ENCODE data around the gene HDAC10. TPM values are rescaled to one million over a fixed set of nuclear protein-coding genes. Genes with fewer than 3 reads are reported as not detected.

HDAC10 gene
- total RNA-seq, 1 donor from 2014 or later = 42.1 TPM

- peaks cover 9% of the 10 kb centered on the region for H3K27me3 Mint-ChIP-seq (ENCODE audit: unreplicated experiment)
- no peak overlapping the region for H3K27ac Mint-ChIP-seq (ENCODE audit: unreplicated experiment)
- peaks cover 3% of the 10 kb centered on the region for H3K36me3 Mint-ChIP-seq (ENCODE audit: low read depth, unreplicated experiment)
Observed at GRCh38 chr22:50287731-50288130, 36.7 kb upstream of the HDAC10 start.

GRCh38 chr22:50286701-50287318 is 35.7 kb upstream of the HDAC10 start:
- Mint-ChIP-seq H3K4me3 (ENCODE audit: unreplicated experiment) (no peak overlapping the region), H3K9me3 (ENCODE audit: unreplicated experiment) (no peaks in the 10 kb centered on the region), H3K4me1 (ENCODE audit: unreplicated experiment) (no peaks in the 10 kb centered on the region), H3K36me3 (ENCODE audit: low read depth, unreplicated experiment) (peaks cover 3% of the 10 kb centered on the region), H3K27ac (ENCODE audit: unreplicated experiment) (no peak overlapping the region), H3K27me3 (ENCODE audit: unreplicated experiment) (peaks cover 9% of the 10 kb centered on the region)
- no peak for DNase-seq (ENCODE audit: low spot score)
- TF ChIP-seq CTCF (IDR thresholded peaks at IDR 0.05; ENCODE audit: unreplicated experiment) = no peak

More at GRCh38 chr22:50287731-50288130, 36.7 kb upstream of the HDAC10 start:
- TF ChIP-seq CTCF (IDR thresholded peaks at IDR 0.05; ENCODE audit: unreplicated experiment) = no peak
- H3K9me3 Mint-ChIP-seq (ENCODE audit: unreplicated experiment) = no peaks in the 10 kb centered on the region
- no peak for DNase-seq (ENCODE audit: low spot score)
- no peak overlapping the region for H3K4me3 Mint-ChIP-seq (ENCODE audit: unreplicated experiment)
- H3K4me1 Mint-ChIP-seq (ENCODE audit: unreplicated experiment) = peaks cover 3% of the 10 kb centered on the region

- no peak for DNase-seq (ENCODE audit: low spot score)
Observed at GRCh38 chr22:50286275-50286674, 35.2 kb upstream of the HDAC10 start.

GRCh38 chr22:50285568-50286229 is 34.6 kb upstream of the HDAC10 start:
- Mint-ChIP-seq H3K27ac (ENCODE audit: unreplicated experiment) (no peak overlapping the region), H3K36me3 (ENCODE audit: low read depth, unreplicated experiment) (peaks cover 3% of the 10 kb centered on the region), H3K9me3 (ENCODE audit: unreplicated experiment) (no peaks in the 10 kb centered on the region), H3K4me1 (ENCODE audit: unreplicated experiment) (no peaks in the 10 kb centered on the region), H3K27me3 (ENCODE audit: unreplicated experiment) (peaks cover 9% of the 10 kb centered on the region), H3K4me3 (ENCODE audit: unreplicated experiment) (no peak overlapping the region)
- TF ChIP-seq CTCF (IDR thresholded peaks at IDR 0.05; ENCODE audit: unreplicated experiment) = no peak
- DNase-seq (ENCODE audit: low spot score) = no peak

More at GRCh38 chr22:50286275-50286674, 35.2 kb upstream of the HDAC10 start:
- TF ChIP-seq CTCF (IDR thresholded peaks at IDR 0.05; ENCODE audit: unreplicated experiment) = no peak
- Mint-ChIP-seq H3K36me3 (ENCODE audit: low read depth, unreplicated experiment) (peaks cover 3% of the 10 kb centered on the region), H3K9me3 (ENCODE audit: unreplicated experiment) (no peaks in the 10 kb centered on the region), H3K4me3 (ENCODE audit: unreplicated experiment) (no peak overlapping the region), H3K27me3 (ENCODE audit: unreplicated experiment) (peaks cover 9% of the 10 kb centered on the region), H3K4me1 (ENCODE audit: unreplicated experiment) (no peaks in the 10 kb centered on the region), H3K27ac (ENCODE audit: unreplicated experiment) (no peak overlapping the region)

- H3K36me3 Mint-ChIP-seq (ENCODE audit: low read depth, unreplicated experiment) = peaks cover 3% of the 10 kb centered on the region
- DNase-seq (ENCODE audit: low spot score) = no peak
- no peak overlapping the region for H3K4me3 Mint-ChIP-seq (ENCODE audit: unreplicated experiment)
- no peaks in the 10 kb centered on the region for H3K4me1 Mint-ChIP-seq (ENCODE audit: unreplicated experiment)
- H3K27ac Mint-ChIP-seq (ENCODE audit: unreplicated experiment) = no peak overlapping the region
- H3K27me3 Mint-ChIP-seq (ENCODE audit: unreplicated experiment) = peaks cover 6% of the 10 kb centered on the region
- no peak for TF ChIP-seq CTCF (IDR thresholded peaks at IDR 0.05; ENCODE audit: unreplicated experiment)
- H3K9me3 Mint-ChIP-seq (ENCODE audit: unreplicated experiment) = no peaks in the 10 kb centered on the region
Observed at GRCh38 chr22:50284479-50284878, 33.4 kb upstream of the HDAC10 start.

All from endothelial cell (in vitro differentiated cells).